Effector CD4-positive, alpha-beta T cell (primary cell): ENCODE results near the gene LOXL1.
A peak's percentile ranks its signal among the peaks of the same experiment; 100 is the strongest.

Source experiments
- DNase-seq: peaks from one replicate; pipeline ENCODE4 v3.0.0-alpha.2; 2020
- total RNA-seq: gene quantifications from one replicate; lab custom pipeline; 2026; lab: John Stamatoyannopoulos, UW

The LOXL1 gene
- 2.1 reads per million, percentile 4 among the genes with 10 or more reads in this experiment for total RNA-seq

GRCh38 chr15:73926219-73927002 lies at the start of gene LOXL1:
Gene LOXL1 (plus strand): TSS chr15:73926462. CDS start chr15:73926784, 322 bp downstream.
- no peak for DNase-seq

DNA sequence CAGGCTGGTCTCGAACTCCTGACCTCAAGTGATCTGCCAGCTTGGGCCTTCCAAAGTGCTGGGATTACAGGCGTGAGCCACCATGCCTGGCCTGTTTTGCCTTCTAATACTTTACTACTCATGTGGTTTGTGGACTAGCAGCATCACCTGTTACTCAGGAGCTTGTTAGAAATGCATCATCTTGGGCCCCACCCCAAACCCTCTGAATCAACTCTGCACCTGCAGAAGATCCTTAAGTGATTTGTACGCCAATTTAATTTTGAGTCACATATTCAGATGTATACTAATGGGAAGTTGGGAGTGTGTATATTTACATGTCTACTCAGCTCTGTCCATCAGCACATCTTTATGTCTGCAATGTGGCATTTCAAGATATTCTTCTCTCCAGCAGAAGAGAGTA lies 46.8 kb upstream of the LOXL1 start:
- no peak for DNase-seq

DNA sequence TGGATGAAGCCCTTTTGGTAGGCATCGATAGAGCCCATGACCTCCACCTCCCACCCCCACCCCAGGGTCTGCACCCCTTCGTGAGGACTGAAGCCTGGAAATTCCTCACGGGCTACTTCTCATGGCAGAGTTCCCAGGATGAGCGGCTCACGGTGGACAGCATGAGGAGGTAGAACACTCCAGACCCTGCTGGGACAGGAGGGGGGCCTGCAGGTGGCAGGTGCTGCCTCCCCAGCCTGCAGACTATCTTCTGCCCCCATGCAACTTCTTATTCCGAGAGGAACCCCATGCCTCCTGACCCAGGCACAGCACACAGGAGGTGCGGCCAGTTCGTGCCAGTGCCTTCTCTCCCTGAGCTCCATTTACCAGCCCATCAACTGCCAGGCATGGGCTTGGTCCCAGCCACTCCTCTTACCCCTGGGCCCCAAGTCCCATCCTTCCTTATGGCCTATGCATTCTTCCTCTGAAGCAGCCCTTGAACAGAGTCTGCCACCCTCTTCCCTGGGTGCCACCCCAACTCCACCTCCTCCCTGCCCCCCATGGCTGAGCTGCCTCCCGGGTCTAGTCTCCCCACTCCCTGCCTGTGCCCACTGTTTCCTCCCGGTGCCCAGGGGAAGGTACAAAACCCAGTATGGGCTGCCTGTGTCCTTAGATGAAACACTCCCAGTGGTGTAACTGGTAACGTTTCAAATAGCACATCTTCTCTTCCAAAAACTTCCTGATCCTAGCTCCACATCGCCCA lies 44.5 kb upstream of the LOXL1 start:
- no peak for DNase-seq

DNA sequence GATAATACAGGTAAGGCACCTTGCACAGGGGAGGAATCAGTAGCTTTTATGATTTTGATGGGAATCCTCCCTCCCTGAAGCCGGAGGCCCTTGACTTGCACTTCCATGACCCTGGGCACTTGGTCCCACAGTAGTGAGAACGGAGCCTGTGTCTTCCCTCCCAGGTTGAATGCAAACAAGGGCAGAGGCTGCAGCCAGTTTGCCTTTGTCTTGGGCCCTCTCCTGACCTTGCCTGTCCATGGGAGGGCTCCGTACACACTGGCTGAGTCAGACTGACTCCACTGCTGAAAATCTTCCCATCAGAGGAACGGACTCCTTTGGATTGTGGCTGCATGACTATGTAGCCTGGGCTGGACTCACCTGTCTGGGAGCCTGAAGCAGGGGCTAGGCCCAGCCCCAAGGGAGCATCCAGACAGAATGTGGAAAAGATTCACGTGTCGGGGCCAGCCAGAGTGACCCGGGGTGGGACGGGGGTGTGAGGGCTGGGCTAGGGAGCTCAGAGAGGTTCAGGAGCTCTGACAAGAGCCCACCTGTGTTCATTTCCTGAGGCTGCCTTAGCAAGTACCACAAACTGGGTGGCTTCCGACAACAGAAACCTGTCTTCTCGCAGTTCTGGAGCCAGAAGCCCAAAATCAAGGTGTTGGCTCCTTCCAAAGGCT lies 43.4 kb upstream of the LOXL1 start:
- no peak for DNase-seq

GRCh38 chr15:73884159-73884558 lies 42.1 kb upstream of the LOXL1 start:
- no peak for DNase-seq

- no peak for DNase-seq
Observed at GRCh38 chr15:73885954-73886700, 40.1 kb upstream of the LOXL1 start.

DNA sequence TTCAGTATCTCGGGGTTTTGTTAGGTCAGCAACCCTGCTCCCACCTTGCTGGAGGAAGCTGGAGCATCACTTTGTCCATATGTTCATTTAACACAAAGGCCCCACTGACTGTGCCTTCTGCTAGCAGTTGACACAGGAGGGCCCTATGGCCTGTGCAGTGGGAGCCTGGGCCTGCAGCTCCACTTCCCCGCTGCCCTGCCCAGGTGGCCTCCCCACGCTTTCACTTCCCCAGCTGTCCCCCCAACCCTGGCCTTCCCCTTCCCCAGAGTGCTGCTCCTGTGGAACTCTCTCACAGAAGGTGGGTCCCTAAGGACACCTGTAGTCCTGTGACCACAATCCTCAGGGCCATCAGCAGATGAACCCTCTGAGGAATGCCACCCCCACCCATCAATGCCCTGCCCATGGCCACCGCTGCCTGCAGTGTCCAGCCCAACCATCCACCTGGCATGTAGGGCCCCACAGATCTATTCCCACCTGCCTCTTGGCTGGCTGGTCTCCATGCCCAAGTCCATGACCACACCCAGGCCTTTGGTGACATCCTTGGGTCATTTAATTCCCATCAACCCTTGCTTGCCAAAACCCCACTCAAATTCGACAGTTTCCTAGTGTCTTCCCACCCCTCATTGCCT lies 39.4 kb upstream of the LOXL1 start:
- no peak for DNase-seq

DNA sequence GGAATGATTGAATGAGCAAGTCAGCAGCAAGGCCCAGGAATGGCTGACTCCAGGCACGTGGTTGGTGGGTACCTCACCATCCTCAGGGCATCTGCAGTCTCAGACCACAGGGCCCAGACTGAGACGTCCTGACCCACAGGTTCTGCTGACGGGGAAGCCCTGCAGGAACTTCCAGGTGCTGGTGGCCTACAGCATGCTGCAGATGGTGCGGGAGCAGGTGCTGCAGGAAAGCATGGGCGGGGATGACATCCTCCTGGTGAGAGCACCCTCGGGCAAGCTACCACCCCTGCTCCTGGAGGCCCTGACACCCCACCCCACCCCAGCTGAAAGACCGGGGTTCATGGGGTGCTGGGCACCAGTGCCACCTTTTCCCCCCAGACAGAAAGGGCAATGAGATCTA lies 38.8 kb upstream of the LOXL1 start:
- DNase-seq, result no peak

DNA sequence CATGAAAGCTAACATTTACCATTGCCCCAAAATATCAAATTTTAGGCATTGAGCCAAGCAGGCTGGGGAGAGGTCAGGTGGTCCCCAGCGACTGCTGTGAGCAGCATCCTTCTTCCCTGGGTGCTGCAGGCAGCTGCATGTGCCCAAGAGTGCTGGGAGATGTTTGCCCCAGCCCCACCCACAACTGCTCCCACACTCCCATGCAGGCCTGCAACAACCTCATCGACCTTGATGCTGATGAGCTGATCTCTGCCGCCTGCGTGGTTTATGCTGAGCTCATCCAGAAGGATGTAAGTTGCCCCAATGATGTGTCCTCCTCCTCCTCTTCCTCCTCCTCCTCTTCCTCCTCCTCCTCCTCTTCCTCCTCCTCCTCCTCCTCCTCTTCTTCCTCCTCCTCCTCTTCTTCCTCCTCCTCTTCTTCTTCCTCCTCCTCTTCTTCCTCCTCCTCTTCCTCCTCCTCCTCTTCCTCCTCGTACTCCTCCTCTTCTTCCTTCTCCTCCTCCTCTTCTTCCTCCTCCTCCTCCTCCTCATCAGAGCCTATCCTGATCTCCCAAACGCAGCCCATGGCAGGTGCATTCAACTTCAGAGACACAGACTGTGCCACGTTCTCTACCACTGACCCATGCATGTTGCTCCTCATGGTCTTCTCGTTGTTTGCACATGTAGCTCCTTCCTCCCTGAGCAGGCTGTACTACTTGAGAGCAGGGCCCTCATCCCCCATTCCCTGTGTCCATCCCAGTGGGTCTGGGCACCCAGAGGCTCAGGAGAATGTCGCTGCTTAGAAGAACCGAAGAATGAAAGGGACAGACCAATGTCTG lies 37.8 kb upstream of the LOXL1 start:
- DNase-seq, result no peak

DNA sequence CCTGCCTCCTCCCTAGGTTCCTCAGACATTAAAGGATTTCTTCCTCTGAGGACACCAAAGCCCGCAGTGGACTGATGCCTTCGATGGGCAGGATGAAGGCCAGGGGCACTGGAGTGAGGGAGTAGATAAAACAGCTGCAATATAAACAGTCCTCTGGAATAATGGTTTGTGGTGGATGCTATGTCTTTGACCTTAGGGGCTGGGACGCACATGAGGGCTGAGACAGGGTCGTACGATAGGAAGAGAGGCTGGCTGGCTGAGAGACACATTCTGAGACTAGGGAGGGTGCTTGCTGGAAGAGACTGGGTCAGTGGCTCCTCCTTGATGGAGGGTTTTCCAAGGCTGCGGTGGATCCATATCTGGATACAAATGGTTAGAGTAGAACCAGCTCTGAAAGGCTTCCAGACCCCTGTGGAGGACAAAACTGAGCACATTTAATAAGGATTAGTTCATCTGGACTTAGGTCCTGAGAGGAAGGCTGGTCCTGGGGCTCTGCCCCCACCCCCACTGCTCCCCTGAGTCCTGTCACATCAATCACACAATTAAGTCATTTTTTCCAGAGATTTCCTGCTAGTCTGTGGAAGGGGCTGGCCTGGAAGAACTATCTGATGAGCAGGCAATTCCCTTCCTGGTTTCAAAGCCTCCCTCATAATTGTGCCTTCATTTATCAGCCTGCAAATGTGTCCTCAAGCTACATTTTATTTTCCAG lies 37.1 kb upstream of the LOXL1 start:
- no peak for DNase-seq

- no peak for DNase-seq
Observed at GRCh38 chr15:73889762-73890124, 36.5 kb upstream of the LOXL1 start.

- DNase-seq, result no peak
Observed at GRCh38 chr15:73891328-73892315, 34.6 kb upstream of the LOXL1 start.

DNA sequence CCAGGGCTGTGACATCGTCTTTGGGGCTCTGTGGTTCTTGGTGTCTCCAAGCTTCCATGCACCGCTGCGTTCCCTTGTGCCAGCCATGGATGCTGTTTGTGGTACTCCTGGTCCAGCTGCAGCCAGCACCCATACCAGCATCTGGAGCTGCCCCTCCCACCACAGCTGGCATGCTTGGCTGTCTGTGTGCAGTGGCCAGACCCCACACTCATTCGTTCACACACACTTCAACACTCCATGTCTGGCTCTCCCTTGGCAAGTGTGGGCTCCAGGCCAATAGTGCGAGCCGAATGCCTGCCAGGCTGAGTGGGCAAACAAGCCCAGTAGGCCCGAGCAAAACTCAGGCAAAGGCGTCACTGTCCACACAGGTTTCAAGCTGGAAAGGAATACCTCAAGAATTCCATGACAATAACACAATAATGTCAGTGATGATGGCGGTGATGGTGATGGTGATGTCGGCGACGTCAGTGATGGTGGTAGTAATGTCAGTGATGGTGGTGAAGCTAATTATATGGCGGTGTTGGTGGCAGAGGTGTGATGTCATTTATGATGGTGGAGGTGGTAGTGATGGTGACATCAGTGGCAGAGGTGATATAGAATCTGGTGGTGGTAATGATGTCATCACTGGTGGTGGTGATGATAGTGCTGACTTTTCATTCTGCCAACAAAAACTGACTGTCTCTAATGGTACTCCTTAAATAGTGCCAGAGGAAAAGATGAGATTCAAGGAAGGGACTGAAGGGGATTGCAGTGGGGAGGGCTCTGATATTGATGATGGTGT lies 33.6 kb upstream of the LOXL1 start:
- no peak for DNase-seq

- no peak for DNase-seq
Observed at GRCh38 chr15:73894133-73894814, 32.0 kb upstream of the LOXL1 start.

- peak; percentile 34 for DNase-seq
Observed at GRCh38 chr15:73897441-73898261, 28.6 kb upstream of the LOXL1 start.

GRCh38 chr15:73899197-73900094 lies 26.8 kb upstream of the LOXL1 start:
- no peak for DNase-seq
